ENCODE measurements around the gene LRP6.
A peak's percentile ranks its signal among the peaks of the same experiment; 100 is the strongest.
"Not testable (repeated sequence)": the region's sequence is repeated elsewhere in the genome, so short reads cannot be mapped to it uniquely, and the experiment has no call there.

Gene LRP6

GRCh38 chr12:12265571-12266388, 1.1 kb downstream of the LRP6 start:
- DNase-seq = peak; percentile 35

GRCh38 chr12:12265035-12265434, 1.8 kb downstream of the LRP6 start:
- DNase-seq = no peak

DNA sequence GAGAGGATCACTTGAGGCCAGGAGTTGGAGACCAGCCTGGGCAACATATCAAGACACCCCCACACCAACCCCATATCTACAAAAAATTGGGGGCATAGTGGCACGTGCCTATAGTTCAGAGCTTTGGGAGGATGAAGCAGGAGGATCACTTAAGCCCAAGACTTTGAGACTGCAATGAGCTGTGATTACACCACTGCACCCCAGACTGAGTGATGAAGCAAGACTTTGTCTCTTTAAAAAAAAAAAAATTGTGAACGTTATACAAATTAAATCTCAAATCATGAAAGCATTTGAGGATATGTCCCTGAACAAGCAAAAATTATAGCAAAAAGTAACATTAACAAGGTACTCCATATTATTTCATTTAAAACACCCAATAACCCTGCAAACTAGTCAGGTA, 2.9 kb downstream of the LRP6 start:
- DNase-seq = no peak

- not testable (repeated sequence) for DNase-seq
These were observed 10.5 kb downstream of the LRP6 start for GRCh38 chr12:12256291-12256757.

- no peak for DNase-seq
These were observed 12.3 kb downstream of the LRP6 start for GRCh38 chr12:12254553-12254952.

DNA sequence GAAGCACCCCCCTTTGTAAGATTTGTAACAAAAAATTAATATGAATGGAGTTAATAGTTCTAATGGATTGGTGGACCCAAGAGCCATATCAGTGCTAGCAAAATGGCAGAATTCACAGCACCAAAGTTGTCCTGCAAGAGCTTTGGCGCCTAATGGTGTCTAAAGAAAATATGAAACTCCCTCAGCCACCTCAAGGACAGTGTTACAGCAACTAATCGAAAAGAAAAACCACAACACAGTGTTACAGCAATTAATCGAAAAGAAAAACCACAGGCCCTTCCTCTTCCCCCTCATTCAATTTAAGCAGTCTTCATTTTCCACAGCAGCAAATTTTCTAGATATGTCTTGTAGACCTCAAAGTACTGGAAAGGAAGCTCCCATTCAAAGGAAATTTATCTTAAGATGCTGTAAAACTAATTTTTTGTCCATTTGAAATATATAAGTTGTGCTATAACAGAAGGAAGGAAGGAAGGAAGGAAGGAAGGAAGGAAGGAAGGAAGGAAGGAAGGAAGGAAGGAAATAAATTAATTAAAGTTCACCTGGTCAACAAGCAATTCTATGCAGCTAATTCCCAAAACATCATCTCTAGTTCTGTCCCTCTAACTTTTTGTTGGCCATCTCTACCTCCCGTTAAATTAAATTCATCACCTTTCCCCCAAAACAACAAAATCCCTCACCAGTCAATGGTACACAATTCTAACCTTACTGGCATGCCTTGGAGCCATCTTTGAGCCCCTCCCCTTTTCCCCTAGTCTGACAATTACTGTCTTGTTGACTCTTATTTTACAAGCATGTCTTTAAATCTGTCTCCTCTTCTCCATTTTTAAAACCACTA, 17.4 kb downstream of the LRP6 start:
- no peak for DNase-seq

- no peak for DNase-seq
These were observed 19.3 kb downstream of the LRP6 start for GRCh38 chr12:12247584-12247983.

GRCh38 chr12:12244341-12244740, 22.5 kb downstream of the LRP6 start:
- no peak for DNase-seq

- DNase-seq = peak; percentile 24
These were observed 26.0 kb downstream of the LRP6 start for GRCh38 chr12:12240662-12241340.

DNA sequence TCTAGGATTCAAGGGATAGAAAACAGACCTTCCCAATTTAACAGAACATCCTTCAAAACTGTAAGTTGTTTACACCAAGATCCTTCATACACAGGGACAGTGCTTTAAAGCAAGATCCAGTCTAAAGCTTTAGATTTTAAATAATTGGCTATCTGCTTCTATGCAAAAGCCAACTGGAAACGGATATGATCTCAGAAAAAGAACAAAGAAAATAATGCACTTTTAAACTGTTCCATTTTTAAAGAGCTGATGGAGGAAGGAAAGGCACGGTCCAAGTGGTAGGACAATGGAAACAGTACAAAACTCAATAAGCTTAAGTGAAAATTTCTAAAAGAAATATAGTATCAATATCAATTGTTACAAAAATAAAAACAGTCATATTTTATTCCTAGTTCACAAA, 27.7 kb downstream of the LRP6 start:
- no peak for DNase-seq

GRCh38 chr12:12238605-12239004, 28.2 kb downstream of the LRP6 start:
- no peak for DNase-seq

DNA sequence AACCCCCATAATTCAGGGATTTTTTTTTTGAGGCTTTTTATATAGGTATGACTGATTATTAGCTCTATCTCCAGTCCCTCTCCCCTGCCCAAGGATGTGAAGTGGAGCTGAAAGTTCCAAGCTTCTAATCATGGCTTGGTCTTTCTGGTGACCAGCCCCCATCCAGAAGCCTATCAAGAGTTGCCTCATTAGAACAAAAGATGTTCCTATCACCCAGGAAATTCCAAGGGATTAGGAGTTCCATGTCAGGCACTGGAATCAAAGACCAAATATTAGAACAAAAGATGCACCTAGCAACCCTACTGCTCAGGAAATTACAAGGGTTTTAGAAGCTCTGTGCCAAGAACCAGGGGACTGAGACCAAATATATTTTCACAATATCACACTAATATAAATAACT, 29.9 kb downstream of the LRP6 start:
- DNase-seq = no peak

- no peak for DNase-seq
These were observed 36.6 kb downstream of the LRP6 start for GRCh38 chr12:12230275-12230674.

DNA sequence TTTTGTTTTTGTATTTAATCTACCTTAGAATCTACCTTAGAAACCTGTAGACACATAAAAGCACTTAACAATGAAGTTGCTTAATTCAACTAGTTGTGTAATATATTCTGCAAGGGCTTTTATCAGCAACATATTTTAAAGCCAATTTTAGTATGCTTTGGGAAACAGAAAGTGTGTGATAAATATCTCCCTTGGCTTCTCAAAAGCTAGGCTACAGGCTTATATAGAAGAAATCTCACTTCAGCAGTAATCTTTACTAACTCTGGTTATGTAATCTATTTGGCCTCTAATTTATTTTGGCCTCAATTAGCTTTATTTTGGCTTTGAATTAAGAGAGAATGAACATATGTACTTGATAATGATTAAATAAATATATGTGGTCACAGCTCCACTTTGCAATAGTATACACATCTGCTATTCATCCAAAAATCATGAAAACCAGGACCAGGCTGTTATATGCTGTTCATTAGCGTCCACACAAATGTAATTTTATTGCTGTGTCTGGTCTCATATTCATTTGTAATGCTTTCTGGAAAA, 37.2 kb downstream of the LRP6 start:
- DNase-seq = no peak

DNA sequence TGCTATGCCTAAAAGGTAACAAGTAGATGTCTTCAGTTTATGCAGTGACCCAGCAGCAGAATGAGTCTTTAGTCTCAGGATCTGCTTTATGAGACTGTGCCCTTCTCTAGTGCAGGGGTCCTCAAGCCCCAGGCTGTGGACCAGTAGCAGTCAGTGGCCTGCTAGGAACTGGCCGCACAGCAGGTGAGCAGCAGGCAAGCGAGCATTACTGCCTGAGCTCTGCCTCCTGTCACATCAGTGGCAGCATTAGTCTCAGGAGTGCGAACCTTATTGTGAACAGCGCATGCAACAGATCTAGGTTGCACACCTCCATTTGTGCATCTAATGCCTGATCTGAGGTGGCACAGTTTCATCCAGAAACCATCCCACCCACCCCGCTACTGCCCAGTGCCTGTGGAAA, 38.4 kb downstream of the LRP6 start:
- no peak for DNase-seq

DNA sequence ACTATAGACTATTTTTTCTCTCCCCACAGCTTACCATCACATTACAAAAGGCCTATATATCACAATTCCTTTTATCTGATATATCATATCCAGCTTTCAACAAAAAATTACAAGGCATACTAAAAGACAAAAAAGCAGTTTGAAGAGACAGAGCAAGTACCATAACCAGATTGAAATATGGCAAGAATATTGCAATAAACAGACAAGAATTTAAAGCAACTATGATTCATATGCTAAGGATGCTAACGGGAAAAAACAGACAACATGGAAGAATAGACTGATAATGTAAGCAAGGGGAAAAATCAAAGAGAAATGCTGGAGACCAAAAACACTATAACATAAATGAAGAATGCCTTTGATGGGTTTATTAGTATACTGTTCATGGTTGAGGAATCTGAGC, 40.7 kb downstream of the LRP6 start:
- DNase-seq = no peak

DNA sequence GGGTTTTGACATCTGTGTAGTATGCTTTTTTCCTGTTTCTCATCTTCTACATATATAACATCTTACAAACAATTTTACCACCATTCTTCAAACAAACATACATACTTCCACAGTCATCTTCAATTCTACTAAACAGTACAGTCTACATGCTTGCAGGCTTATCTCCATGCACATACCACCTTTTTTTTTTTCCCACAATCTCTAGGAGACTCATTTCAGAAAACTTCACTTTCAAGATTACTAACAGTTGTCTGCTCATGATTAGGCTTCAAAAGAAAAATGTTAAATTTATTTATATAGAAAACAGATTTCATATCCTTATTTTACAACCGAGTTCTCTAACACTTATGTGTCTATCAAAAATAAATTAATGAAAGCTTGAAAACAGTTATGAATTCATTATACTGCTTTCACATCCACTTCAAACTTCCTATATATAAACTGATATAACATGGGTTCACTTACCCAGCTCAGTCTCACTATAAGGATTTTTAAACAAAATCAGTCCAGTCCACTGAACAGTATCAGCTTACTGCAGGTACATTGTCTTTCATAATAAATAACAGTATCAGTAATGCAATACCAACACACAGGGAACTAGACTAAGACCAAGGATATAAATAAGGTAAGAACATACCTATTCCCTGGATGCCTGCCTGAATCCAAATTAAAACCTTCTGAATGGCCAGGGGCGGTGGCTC, 42.5 kb downstream of the LRP6 start:
- DNase-seq = peak; percentile 52

- no peak for DNase-seq
These were observed 45.3 kb downstream of the LRP6 start for GRCh38 chr12:12221560-12221959.

- no peak for DNase-seq
These were observed 47.2 kb downstream of the LRP6 start for GRCh38 chr12:12219664-12220063.

- no peak for DNase-seq
These were observed 49.9 kb downstream of the LRP6 start for GRCh38 chr12:12217018-12217359.

GRCh38 chr12:12216349-12217017, 50.4 kb downstream of the LRP6 start:
- no peak for DNase-seq

DNA sequence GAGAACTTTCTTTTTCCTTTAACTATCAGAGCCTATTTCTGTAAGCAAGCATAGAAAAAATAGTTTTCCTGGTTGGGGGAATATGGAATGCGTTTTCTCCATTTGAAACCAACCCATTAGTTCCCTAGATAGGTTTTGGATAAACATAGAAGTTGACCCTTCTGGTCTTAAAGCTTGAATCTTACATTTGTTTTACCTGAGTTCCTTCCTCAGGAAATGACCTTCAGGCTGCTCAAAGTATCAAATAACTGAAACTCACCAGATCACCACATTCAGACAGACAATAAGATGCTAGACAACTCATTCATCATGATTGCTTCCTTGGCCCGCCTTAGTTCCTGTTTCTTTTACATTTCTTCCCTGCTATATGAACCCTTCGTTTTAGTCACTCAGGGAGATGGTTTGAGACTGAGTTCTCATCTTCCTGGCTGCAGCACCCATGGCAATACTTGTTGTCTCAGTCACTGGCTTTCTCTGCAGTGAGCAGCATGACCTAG, 52.2 kb downstream of the LRP6 start:
- DNase-seq = peak; percentile 20

Data from fibroblast of skin of scalp (primary cell).